ENCODE measurements around the gene VOPP1.
"Not testable (repeated sequence)": the region's sequence is repeated elsewhere in the genome, so short reads cannot be mapped to it uniquely, and the experiment has no call there.

VOPP1 gene, protein sequence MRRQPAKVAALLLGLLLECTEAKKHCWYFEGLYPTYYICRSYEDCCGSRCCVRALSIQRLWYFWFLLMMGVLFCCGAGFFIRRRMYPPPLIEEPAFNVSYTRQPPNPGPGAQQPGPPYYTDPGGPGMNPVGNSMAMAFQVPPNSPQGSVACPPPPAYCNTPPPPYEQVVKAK

DNA sequence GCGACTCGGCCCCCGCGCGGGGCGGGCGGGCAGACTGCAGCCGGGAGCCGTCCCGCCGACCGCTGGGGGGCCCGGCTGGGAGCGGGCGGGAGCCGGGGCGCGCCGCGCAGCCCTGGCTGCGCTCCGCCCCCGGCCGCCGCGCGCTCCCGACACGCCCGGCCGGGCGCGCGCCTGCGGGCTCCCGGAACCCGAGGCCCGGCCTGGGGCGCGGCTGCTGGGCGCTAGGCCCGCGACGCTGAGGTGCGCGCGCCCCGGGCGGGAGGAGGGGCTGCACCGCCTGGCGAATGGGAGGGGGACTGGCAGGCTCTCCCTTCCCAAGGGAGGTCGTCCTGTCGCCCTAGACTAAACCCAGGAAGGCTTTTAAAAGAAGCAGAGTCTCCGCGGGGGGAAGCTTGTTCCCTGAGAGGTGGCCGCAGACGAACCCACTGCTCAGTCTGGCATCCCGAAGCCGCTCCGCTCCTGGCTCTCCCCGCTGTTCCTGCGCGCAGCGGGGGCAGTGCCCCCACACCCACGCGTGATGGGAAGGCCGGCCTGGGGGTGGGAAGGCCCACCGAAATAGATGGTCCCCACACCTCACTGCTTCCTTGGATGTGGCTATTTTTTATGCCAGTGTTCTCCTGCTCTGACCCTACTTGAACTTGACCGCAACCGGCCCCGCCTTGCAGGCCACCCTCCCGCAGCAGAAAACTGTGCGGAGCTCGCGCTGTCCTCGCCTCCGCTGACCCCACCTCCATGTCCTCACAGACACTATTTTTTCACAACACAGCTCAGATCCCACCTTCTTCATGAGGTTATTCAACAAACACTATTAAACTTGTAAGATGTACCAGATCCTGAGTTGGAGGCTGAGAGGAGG, at the start of gene VOPP1:
Gene VOPP1 (minus strand): TSS at position 125 of the 856 bp plus-strand sequence. CDS start 178 bp downstream, outside the sequence.
- in situ Hi-C loops (cut with HindIII; ENCODE audit: low sequenced_read_pairs): loop anchor here (5.0 kb wide), 1 partner anchor 60 kb away; no protein-coding TSS in a partner anchor

DNA sequence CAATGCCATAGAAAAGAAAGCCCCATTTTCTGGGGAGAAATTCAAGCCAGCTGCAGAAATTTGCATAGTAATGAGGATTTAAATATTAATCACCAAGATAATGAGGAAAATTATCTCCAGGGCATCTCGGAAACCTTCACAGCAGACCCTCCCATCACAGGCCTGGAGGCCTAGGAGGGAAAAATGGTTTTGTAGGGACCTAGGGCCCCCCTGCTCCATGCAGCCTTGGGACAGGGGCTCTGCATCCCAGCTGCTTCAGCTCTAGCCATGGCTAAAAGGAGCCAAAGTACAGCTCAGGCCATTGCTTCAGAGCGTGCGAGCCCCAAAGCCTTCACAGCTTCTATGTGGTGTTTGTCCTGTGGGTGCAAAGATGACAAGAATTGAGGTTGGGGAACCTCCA, 46.6 kb upstream of the VOPP1 start:
- in situ Hi-C loops (cut with HindIII; ENCODE audit: low sequenced_read_pairs): no loop called here

DNA sequence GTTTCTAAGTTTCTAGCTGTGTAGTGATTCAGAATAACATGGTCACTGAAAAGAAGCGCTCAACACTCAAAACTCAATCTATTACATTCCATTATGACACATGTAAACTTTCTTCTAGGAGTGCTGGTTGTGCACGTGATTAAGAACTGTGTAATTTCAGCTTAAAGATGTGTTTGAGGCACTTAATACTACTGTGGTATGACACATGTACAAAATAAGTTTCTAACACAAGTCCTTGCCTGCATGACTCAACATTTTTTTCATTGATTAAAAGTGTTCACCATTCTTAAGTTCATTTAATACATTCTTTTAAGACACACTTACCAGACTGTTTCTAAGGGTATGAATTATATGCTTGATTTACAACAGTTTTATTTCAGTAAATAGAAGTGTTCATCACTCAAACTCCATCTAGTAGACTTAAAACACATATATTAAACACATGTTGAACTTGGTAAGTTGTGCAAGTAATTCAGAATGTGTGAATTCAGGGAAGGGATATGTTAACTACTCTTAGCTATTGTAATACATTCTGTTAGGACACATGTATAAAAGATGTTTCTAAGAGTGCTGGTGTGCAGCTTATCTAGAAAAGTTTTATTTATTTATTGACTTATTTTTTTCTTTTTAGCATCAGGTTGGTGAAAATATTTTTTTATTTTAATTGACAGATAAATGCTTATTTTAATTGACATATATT, 42.2 kb upstream of the VOPP1 start:
- in situ Hi-C loops (cut with HindIII; ENCODE audit: low sequenced_read_pairs): not testable (repeated sequence)

DNA sequence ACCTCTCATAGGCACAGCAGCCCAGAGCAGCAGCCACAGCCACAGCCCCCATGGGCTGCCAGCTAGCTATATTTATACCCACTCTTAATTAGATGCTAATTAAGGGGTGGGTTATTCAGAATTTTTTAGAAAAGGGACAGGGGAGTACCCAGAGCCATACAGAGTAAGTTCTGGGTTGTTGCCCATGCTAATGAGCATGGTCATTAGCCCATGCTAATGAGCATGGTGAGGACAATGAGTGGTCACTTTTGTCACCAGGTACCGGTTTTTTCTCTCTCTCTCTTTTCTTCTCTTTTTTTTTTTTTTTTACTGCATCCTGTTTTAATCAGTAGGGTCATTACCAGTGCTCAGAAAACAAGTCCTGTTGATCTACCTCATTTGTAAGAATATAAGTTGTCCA, 37.4 kb upstream of the VOPP1 start:
- in situ Hi-C loops (cut with HindIII; ENCODE audit: low sequenced_read_pairs): not testable (repeated sequence)

DNA sequence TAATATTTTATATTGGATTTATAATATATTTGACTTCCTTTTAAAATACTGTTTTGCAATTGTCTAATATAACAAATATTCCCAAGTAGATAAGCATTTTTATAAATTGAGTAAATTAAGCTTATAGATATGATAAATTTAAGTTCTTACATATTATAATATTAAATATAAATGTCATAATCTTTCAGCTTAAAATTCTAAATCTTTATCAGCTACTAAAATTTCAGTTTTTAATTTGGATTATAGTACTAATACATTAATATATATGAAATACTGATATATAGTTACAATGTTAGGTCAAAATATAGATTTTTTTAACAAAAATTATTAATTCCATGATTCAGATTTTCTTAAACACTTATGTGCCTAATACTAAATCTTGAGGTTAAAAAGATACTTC, 33.4 kb upstream of the VOPP1 start:
- in situ Hi-C loops (cut with HindIII; ENCODE audit: low sequenced_read_pairs): not testable (repeated sequence)

DNA sequence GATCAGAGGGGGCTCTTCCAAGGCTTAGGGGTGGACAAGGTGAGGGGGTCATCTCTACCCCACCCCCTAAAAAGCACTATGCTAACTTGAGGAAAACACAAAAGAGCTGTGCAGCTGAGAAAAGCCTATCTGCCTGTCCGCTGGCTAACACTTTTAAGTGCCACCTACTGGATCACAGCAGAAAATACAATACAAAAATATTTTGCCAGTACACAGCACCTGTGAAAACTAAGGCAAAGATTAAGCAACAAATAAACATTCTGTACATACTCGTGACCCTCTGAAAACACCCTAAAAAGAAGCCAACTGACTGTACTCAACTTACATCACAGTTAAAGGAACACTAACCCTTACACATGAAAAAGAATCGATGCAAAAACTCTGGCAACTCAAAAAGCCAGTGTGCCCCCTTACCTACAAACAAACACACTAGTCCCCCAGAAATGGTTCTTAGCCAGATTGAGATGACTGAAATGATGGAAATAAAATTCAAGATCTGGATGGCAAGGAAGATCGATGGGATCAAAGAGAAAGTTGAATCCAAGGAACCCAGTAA, 25.7 kb upstream of the VOPP1 start:
- in situ Hi-C loops (cut with HindIII; ENCODE audit: low sequenced_read_pairs): not testable (repeated sequence)

DNA sequence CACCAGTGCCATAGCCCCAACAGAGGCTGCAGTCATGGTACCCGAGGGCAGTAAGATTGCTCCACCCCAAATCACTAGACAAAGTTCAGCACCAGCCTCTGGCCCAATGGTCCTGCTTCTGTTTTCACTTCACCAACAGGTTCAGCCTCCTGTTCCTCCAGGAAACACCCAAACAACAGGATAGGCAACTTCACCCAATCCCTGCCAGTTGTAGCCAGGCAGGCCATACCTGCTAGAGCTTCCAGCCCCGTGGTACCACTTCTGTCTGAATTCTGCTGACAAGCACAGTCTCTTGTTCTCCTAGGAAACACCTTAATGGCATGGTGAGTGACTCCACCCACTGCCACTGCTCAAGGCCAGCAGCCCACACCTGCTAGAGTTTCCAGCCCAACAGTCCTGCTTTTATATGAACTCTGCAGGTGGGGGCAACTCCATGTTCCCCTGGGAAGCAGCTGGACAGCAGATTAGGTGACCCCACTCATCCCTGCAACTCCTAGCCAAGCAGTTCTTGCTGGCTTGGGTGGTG, 25.0 kb upstream of the VOPP1 start:
- in situ Hi-C loops (cut with HindIII; ENCODE audit: low sequenced_read_pairs): not testable (repeated sequence)

DNA sequence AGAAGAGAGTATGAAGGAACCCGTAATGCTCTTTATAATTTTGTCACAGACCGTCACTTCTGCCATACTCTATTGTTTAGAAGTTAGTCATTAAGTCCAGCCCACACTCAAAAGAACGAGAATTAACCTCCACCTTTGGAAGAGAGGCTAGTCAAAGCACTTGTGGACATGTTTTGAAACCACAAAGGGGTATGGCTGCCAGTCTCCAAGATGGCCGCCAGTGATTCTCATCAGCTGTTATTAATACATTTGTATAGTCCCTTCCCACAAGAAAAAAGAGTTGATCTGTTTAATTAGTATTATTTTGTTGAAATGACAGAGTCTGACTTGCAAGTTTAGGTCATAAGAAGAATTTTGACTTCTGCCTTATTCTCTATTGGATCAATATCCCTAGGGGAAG, 23.2 kb upstream of the VOPP1 start:
- in situ Hi-C loops (cut with HindIII; ENCODE audit: low sequenced_read_pairs): no loop called here

DNA sequence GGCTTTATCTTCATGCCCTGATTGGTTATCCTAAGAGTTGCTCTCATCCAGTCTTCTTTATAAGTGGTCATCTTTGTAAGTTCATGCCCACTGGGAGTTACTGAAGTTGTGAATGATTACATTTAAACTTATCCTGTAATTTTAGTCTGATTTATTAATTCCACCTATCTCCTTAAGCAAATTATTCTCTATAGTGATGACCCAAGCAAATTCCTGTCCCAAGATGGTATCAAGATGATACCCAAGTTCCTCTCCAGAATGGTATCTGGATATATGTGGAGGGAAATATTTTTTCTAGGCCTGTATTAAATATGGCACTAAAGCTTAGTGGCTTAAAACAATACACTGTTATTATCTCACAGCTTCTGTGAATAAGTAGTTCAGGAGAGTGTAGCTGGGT, 22.6 kb upstream of the VOPP1 start:
- in situ Hi-C loops (cut with HindIII; ENCODE audit: low sequenced_read_pairs): no loop called here

DNA sequence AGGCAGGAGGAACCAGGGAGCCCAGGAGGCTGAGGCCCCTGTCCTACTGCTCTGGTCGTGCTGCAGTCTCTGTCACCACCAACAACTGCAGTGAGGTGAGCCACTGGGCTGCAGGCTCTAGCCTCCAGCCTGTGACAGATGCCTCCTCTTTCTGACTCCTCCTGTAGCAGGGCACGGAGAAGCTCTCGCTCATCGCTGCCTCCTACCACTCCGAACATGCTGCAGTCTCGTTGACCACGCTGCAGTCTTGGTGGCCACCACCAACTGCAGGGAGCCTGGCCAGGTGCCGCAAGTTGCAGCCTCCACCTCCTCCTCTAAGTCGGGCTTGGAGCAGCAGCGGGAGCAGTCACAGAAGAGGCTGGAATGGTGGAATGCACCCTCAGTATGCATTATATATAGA, 22.1 kb upstream of the VOPP1 start:
- in situ Hi-C loops (cut with HindIII; ENCODE audit: low sequenced_read_pairs): no loop called here

DNA sequence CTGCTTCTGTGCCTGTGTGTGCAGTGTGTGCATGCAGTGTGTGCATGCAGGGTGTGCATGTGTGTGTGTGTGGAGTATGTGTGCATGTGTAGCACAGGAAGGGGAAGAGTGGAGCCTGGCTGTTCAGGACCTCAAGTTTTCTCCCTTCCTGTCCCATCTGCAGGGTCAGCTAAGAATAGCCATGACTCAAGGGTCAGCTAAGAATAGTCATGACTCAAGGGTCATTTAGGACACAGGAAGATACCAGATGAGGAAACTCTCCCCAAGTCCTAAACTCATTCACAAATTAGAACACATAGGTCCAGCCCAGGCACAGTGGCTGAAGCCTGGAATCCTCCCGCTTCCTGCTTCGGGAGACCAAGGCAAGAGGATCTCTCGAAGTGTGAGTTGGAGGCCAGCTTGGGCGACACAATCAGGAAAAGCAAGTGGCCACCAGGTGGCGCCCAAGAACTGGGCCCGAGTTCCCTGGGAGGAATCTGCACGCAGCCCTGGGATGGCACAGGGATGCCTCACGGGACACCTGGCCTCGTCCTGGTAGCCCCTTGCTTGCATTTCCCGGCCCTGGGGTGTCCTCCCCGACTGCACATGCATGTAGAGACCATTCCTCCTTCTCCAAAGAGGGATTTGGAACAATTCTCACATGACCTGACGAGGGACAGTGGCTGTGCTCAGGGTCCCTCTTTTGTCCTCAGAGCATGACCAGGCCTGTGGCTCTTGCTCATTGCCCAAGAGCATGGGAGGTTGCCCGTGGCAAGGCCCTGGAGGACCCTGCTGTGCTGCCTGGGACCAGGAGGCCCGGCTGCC, 21.4 kb upstream of the VOPP1 start:
- in situ Hi-C loops (cut with HindIII; ENCODE audit: low sequenced_read_pairs): no loop called here

DNA sequence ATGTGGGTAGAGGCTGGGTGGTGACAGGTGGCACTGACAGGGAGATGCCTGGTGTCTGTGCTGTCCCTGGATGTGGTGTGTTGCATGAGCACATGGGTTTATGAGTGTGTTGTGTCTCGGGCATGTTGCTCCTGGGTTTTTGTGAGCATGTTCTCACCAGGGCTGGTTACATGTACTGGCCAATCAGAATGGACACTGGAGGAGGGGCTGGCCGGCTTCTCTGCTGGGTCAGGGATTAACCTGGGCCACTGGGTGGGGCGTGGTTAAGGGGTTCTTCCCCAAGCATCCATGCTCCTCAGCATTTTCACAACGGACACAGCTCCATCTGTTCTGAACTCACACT, 20.8 kb upstream of the VOPP1 start:
- in situ Hi-C loops (cut with HindIII; ENCODE audit: low sequenced_read_pairs): no loop called here

DNA sequence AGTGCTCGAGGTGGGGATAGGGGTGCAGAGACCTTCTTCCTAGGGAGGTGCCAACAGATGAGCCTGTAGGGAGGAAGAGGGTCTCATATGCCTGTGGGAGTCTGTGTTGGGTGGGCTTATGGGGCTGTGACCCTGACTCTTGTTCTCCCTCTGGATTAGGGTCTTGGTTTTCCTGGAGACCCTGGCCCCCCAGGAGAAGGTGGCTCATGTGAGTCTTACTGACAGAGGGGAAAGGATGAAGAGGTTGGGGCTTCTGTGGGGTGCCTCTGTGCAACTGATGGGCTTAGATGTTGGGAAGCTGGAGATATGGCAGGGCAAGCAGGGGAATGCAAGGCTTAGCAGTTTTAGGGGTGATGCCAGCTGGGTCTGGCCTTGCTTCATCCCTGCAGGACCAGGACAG, 20.2 kb upstream of the VOPP1 start:
- in situ Hi-C loops (cut with HindIII; ENCODE audit: low sequenced_read_pairs): no loop called here

DNA sequence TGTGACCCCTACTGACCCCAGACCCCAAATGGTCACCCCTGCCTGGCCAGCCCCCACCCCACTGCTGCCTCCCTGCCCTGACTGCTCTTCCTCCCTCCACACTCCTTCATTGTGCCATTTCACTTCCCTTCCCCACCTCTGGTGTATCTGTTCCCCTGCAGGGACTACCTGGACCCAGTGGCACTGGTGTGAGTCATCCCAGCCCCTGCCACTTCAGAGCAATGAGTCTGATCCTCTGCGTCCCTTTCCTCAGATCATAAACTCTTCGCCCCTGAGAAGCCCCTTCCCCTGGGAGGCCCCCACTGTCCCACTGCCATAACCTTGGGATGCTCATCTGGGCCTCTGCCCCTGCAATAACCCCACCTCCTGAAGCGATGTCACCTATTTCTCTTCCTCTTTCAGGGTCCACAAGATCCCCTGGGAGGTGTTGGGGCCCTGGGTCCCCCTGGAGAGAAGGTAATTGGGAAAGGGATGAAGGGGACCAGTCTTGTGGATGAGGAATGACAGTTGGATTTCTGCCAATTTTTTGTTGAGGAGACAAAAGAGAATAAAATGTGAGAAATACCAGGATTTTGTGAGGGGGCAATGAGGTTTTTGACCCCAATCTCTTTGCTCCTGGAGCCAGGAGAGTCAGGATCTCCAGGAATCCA, 19.1 kb upstream of the VOPP1 start:
- in situ Hi-C loops (cut with HindIII; ENCODE audit: low sequenced_read_pairs): no loop called here

DNA sequence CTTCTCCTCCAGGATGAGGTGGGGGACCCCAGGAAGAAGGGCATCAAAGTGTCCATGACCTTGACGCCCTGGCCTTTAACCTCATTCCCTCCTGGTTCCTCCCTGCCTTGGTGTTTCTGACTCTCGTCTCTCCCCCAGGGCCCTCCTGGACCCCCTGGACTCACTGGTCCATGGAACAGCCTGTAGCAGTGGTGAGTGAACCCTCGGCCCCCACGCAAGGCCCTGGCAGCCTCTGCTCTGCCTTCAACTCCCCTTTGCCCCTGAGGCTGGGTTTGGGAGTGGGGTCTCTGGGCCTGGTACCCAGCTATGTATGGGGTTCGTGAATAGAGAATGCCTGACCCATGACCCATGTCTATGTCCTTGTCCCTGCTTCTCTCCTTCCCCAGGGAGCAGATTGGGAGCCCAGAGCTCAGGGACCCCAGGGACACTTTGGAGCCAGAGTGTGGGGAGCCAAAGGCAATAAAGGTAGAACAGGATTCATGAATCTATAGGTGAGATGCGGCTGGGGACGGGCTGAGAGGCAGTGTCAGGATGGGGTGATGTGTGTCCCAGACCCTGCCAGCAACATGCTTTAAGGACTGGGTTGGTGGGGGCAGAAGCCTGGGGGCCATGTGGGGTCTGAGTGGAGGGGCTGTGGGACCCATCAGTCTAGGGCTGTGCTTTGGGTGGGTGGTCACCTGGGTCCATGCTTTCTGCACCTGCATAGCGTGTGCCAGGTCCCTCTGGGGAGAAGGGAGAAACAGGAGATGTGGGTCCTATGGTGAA, 18.4 kb upstream of the VOPP1 start:
- in situ Hi-C loops (cut with HindIII; ENCODE audit: low sequenced_read_pairs): no loop called here

DNA sequence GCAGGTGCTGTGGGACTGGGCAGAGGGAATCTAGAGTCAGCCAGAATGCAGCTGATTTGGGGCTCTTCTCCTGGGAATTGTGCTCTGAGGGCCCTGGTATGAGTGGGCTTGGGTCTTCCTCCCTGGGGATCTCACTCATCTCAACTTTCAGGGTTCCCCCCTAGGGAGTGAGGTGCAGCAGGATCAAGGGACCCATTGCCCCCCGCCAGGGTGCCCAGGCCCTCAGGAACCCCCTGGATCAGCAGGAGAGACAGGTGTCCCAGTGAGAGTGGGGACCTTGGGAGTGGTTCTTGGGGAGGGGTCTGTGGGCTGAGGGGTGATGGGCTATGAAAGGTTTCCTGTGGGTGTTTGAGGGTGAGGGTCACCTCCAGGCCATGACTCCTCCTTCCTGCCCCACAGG, 17.6 kb upstream of the VOPP1 start:
- in situ Hi-C loops (cut with HindIII; ENCODE audit: low sequenced_read_pairs): no loop called here

DNA sequence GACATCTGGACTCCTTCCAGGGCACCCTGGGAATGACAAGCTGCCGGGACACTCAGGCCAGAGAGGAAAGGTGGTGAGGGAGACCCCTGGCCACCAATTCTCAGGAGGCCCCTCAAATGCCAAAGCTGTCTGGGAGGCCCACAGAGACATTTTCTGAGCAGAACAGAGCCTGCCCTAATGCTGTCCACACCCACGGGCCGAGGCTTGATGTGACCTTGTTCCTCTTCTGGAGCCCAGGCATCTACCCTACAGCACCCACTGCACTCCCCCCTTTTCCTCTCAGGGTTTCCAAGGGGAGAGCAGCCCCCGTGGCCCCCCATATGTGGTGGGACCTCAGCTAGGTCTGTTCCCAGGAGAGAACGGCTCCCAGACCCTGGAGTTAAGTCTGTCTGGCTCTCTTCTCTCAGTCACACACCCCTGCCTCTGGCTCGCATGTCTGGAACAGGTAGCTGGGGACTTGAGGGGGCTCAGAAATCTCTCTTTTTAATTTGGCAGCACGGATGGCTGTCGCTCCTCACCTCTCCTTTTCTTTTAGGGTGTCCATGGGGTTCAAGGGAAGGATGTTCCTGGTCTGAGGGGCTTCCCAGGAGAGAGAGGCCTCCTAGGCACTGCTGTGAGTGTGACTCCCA, 16.8 kb upstream of the VOPP1 start:
- in situ Hi-C loops (cut with HindIII; ENCODE audit: low sequenced_read_pairs): no loop called here

DNA sequence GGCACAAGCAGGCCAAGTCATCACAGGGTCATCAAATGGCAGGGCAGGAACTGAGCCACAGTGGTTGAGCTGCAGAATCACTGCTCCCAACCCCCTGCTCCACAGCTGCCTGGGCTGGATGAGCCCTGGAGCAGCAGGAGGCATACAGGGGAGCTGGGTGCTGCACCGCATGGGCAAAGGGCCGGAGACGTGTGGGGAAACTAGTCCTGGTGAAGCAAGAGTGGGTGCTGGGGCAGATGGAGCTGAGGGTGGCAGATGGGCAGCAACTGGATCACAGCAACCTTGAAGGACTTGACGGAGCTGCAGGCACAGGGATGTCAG, 16.0 kb upstream of the VOPP1 start:
- in situ Hi-C loops (cut with HindIII; ENCODE audit: low sequenced_read_pairs): no loop called here
